Measurements from ENCODE around the gene RGL2.
"Not testable (repeated sequence)": the region's sequence is repeated elsewhere in the genome, so short reads cannot be mapped to it uniquely, and the experiment has no call there.

The RGL2 gene

DNA sequence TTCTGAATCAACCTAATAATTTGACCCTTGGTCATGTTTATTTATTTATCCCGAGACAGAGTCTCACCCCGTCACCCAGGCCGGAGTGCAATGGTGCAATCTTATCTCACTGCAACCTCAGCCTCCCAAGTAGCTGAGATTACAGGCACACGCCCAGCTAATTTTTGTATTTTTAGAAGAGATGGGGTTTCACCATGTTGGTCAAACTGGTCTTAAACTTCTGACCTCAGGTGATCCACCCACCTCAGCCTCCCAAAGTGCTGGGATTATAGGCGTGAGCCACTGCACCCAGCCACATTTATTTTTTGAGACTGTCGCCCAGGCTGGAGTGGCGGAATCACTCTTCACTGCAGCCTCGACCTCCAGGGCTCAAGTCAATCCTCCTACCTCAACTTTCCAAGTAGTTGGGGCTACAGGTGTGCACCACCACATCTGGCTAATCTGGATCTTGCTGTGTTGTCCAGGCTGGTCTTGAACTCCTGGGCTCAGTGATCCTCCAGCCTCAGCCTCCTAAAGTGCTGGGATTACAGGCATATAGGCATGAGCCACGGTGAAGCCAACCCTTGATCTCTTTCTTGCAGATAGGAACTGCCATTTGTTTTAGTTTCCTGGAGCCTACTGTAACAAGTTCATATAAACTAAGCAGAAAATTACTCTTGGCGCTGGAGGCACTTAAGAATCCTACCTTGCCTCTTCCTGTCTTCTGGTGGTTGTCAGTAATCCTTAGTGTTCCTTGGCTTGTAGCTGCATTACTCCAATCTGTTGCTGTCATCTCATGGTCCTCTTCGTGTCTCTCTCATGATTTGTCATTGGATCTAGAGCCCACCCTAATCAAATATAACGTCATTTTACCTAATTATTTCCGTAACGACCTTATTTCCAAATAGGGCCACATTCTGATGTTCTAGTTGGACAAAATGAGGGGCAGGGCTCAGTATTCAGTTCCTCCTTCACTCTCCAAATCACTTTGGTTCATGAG, 24.5 kb downstream of the RGL2 start:
- no peak for DNase-seq (ENCODE audit: low read depth in 1 of 2, low spot score in 1 of 2)

GRCh38 chr6:33273129-33273923, 25.4 kb downstream of the RGL2 start:
- DNase-seq (ENCODE audit: low read depth in 1 of 2, low spot score in 1 of 2) = no peak

DNA sequence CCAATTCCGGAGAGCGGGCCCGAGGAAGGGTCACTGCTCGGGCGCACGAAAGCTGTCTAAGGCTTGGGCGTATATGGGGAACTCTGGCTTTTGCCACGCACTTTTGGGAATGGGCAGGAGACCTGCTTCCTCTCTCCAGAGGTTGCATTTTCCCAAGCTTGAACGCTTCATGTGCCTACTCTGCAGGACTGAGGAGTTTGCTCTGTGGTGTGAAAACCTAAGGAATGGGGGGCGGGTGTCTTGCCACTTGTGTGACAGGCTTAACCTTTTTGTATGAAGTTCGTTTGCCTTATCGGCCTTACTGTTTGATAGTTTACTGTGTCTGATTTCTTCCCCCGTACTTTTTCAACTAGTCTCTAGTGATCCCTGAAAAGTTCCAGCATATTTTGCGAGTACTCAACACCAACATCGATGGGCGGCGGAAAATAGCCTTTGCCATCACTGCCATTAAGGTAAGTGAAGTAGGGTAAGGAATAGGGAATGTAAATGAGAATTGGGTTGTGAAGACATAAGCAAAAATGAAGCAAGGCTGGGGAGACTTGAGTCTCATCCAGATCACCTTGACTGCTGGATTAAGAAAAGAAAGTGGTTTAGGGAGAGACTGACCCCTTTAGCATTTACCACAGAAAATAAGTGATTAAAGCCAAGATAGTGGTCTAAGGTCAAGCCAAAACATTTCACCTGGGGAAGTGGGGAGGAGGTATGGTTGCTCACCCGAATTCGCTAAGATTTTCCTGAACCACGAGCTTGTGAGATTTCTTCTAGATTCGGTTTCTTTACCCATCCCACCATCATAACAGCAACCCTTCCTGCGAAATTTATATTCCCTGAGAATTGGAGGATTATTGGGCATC, 26.2 kb downstream of the RGL2 start:
- DNase-seq (ENCODE audit: low read depth in 1 of 2, low spot score in 1 of 2) = no peak

GRCh38 chr6:33271468-33272274, 27.1 kb downstream of the RGL2 start, which contains the start of the genes RPS18 and VPS52:
Gene RPS18, plus strand, starts transcription at chr6:33272075. Its CDS starts 45 bp downstream, at chr6:33272120.
Gene VPS52, minus strand, starts transcription at chr6:33271876. Its CDS starts 201 bp downstream, at chr6:33271675.
- DNase-seq (ENCODE audit: low read depth in 1 of 2, low spot score in 1 of 2) = peak; percentile 71 to 84

- no peak for DNase-seq (ENCODE audit: low read depth in 1 of 2, low spot score in 1 of 2)
These were observed 27.6 kb downstream of the RGL2 start for GRCh38 chr6:33271117-33271467.

DNA sequence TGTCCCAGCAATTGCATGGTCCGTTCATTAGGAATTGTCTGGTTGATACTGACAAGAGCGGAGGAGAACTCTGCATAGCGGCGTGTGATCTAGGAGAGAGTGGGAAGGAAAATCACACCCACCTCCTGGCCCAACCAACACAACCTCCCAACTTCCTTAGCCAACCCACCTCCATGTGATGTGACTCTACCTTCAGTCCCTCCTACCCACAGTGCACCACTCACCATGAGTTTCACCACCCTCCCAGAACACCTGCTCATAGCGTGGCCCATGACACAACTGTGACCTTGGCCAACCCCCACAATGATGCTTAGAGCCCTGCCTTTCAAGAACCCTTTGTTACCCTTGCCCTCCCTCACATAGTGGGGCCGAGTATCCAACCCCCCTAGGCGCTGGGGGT, 34.7 kb downstream of the RGL2 start:
- DNase-seq (ENCODE audit: low read depth in 1 of 2, low spot score in 1 of 2) = no peak

DNA sequence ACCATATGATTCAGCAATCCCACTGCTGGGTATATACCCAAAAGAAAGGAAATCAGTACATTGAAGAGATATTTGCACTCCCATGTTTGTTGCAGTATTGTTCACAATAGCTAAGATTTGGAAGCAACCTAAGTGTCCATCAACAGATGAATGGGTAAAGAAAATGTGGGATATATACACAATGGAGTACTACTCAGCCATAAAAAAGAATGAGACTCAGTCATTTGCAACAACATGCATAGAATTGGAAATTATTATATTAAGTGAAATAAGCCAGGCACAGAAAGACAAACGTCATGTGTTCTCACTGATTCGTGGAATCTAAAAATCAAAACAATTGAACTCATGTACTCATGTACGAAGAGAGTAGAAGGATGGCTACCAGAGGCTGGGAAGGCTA, 36.3 kb downstream of the RGL2 start:
- DNase-seq (ENCODE audit: low read depth in 1 of 2, low spot score in 1 of 2) = not testable (repeated sequence)

GRCh38 chr6:33259032-33259431, 39.7 kb downstream of the RGL2 start:
- DNase-seq (ENCODE audit: low read depth in 1 of 2, low spot score in 1 of 2) = no peak

DNA sequence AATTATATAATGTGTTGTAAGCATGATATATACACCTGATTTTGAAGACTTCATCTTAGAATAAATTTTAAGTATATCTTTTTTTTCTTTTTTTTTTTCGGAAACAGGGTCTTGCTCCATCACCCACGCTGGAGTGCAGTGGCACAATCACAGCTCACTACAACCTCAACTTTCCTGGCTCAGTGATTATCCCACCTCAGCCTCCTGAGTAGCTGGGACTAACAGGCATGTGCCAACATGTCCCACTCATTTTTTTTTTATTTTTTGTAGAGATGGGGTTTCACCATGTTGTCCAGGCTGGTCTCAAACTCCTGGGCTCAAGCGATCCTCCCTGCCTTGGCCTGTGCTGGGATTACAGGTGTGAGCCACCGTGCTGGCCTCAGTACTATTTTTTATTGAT, 44.2 kb downstream of the RGL2 start:
- DNase-seq (ENCODE audit: low read depth in 1 of 2, low spot score in 1 of 2) = no peak

DNA sequence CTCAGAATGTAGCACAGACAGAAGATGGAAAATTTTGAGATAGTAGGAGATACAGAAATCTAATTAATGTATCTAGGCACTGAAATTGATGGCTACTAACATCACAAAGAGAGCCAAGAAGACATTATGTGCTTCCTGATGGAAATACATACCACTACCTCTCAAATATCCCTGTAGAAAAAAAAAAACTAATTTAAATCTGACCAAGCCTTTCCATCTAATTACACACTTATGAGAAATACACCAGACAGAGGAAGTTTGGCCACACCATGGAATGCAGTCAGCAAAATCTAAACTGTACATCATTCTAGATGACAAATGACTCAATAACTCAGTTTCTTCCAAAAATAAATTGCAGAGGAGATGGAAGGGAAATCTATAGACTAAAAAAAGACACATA, 46.0 kb downstream of the RGL2 start:
- no peak for DNase-seq (ENCODE audit: low read depth in 1 of 2, low spot score in 1 of 2)

- no peak for DNase-seq (ENCODE audit: low read depth in 1 of 2, low spot score in 1 of 2)
These were observed 47.2 kb downstream of the RGL2 start for GRCh38 chr6:33251395-33252012.

GRCh38 chr6:33250731-33251130, 48.0 kb downstream of the RGL2 start:
- no peak for DNase-seq (ENCODE audit: low read depth in 1 of 2, low spot score in 1 of 2)

- DNase-seq (ENCODE audit: low read depth in 1 of 2, low spot score in 1 of 2) = no peak
These were observed 48.8 kb downstream of the RGL2 start for GRCh38 chr6:33249732-33250630.

- peak; percentile 88 to 89 for DNase-seq (ENCODE audit: low read depth in 1 of 2, low spot score in 1 of 2)
These were observed 49.6 kb downstream of the RGL2 start for GRCh38 chr6:33248932-33249731.

DNA sequence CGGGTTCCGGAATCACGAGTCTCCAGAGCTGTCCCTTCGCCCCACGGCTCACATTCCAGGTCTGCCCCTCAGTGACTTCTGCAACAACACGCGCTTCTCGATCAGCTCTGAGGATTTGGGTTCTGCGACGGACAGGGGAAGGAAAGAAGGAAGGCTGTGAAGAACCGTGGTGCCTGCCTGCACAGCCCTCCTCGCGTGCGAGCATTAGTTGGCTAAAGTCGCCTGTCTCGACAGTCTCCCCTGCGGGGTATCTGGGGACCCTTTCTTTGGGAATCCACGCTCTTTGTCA, 50.2 kb downstream of the RGL2 start:
- no peak for DNase-seq (ENCODE audit: low read depth in 1 of 2, low spot score in 1 of 2)

DNA sequence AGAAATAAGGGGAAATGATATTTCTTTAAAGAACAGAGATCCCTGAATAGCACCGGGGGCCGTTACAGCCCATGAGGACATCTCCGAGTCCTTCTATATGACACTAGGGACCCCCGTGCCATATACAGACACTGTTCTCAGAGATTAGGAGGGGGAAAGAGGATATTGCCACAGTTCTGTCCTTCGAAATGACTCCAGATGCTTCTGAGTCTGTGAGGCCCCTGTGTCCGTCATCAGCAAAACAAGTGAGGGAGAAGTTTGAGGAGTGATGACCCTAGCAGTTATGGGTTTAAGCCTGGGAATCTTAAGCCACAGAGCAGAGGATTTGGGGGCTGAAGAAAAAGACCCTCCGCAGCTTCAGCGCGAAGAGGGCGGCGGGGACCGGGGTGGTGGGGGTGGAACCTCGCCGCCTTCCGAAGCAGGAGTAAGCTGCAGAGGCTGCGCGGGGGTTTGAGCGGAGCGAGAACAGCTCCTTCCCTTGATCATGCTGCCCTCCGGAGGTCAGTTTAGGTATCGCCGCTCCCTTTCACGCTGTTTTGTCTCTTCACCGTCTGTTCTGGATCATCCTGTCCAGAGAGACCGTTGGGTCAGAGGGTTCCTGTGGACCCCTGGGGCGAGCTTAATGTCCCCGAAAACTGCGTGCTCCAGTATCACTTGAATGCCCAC, 50.6 kb downstream of the RGL2 start:
- DNase-seq (ENCODE audit: low read depth in 1 of 2, low spot score in 1 of 2) = peak; percentile 80 to 86

GRCh38 chr6:33243476-33243875, 55.3 kb downstream of the RGL2 start:
- DNase-seq (ENCODE audit: low read depth in 1 of 2, low spot score in 1 of 2) = no peak

DNA sequence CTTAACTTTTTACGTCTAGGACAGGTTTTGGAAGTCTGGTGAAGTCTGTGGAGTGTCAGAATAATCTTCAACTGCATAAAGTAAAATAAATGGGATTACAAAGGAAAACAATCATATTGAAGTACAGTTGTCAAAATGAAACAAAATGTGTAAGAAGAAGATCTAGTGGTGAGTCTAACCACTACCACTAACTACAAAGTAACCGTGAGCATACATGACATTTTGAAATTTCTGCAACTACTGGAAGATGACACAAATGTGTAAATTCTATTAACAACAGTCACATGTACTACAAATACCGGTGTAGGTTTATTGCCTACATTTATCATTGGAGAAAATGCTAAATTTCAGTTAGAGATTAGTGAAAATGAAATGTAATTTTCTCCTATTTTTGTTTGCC, 56.8 kb downstream of the RGL2 start:
- no peak for DNase-seq (ENCODE audit: low read depth in 1 of 2, low spot score in 1 of 2)

All from activated T-helper 1 cell treated with anti-CD3 and anti-CD28 coated beads, Interleukin-2, amount 50 U/mL, for 16 hours (primary cell).